Fibroblast of lung (primary cell): ENCODE results near the gene MYOM1. TPM values are rescaled to one million over a fixed set of nuclear protein-coding genes. Genes with fewer than 3 reads are reported as not detected.
A peak's percentile ranks its signal among the peaks of the same experiment; 100 is the strongest.

Experiments used
- DNase-seq, 2 donors: peaks; one replicate each; pipeline versions ENCODE4 v3.0.0 to v3.0.0-alpha.2; 2010; ENCODE audit warnings: low read depth in 2 of 2
- H2AFZ ChIP-seq: 2 replicates; pipeline ENCODE4 v1.5.1; 2012; ENCODE audit warnings: low read length, control low read depth, inconsistent platforms
- H3K27ac ChIP-seq: 2 replicates; pipeline ENCODE4 v1.5.1; 2011; ENCODE audit warnings: low read length, control low read depth; ENCODE audit not compliant: insufficient read depth
- H3K27me3 ChIP-seq: 2 replicates; pipeline ENCODE4 v1.5.1; 2011; ENCODE audit warnings: mild to moderate bottlenecking, low read length; ENCODE audit not compliant: control insufficient read depth, insufficient read depth
- H3K36me3 ChIP-seq: 2 replicates; pipeline ENCODE4 v1.5.1; 2011; ENCODE audit warnings: low read length; ENCODE audit not compliant: control insufficient read depth, insufficient read depth
- H3K4me1 ChIP-seq: 2 replicates; pipeline ENCODE4 v1.5.1; 2011; ENCODE audit warnings: low read length; ENCODE audit not compliant: control insufficient read depth, insufficient read depth; ENCODE audit errors: extremely low read depth
- H3K4me2 ChIP-seq: 2 replicates; pipeline ENCODE4 v1.5.1; 2011; ENCODE audit warnings: low read length, control low read depth; ENCODE audit not compliant: insufficient read depth; ENCODE audit errors: extremely low read depth
- H3K4me3 ChIP-seq, 4 experiments: fragments of 200-600 bp in 1 of 4; sonication (generic) in 1 of 4; replicated peaks in 1 of 4; 2 replicates each; pipeline ENCODE4 v1.5.1; 2011 to 2016; ENCODE audit warnings: low read length in 4 of 4, low read depth in 3 of 4, mild to moderate bottlenecking in 3 of 4, control low read depth in 2 of 4, inconsistent platforms in 1 of 4, mixed read lengths in 1 of 4; ENCODE audit not compliant: insufficient read depth in 1 of 4; ENCODE audit errors: control extremely low read depth in 1 of 4
- H3K79me2 ChIP-seq: 2 replicates; pipeline ENCODE4 v1.5.1; 2012; ENCODE audit warnings: mild to moderate bottlenecking, low read length, inconsistent platforms; ENCODE audit not compliant: control insufficient read depth, insufficient read depth
- H3K9ac ChIP-seq: 2 replicates; pipeline ENCODE4 v1.5.1; 2011; ENCODE audit warnings: mild to moderate bottlenecking, low read length, control low read depth; ENCODE audit not compliant: insufficient read depth
- H3K9me3 ChIP-seq: 2 replicates; pipeline ENCODE4 v1.5.1; 2012; ENCODE audit warnings: low read depth, low read length; ENCODE audit not compliant: control insufficient read depth, insufficient read depth
- H4K20me1 ChIP-seq: 2 replicates; pipeline ENCODE4 v1.5.1; 2011; ENCODE audit warnings: low read length; ENCODE audit not compliant: control insufficient read depth, insufficient read depth; ENCODE audit errors: extremely low read depth
- EZH2 ChIP-seq: IDR thresholded peaks from 2 replicates; pipeline ENCODE4 v1.5.1; 2012; ENCODE audit warnings: low read length, control low read depth, mild to moderate bottlenecking; ENCODE audit errors: missing control alignments
- polyA plus RNA-seq, 2 donors: library from polyadenylated mRNA; depleted of rRNA in 1 of 2; stranded (reverse) in 1 of 2; unstranded in 1 of 2; fragments of >200 nt; gene quantifications; 2 replicates each; pipeline ENCODE4 v1.2.1, GENCODE V29; 2011 to 2012; ENCODE audit warnings: missing spikeins in 1 of 2
- total RNA-seq: library from RNA; depleted of rRNA; stranded (reverse); fragments of >200 nt; gene quantifications from 2 replicates; pipeline ENCODE4 v1.2.1, GENCODE V29; 2014
- TF ChIP-seq, protein P1 (sequence below), 2 donors: IDR thresholded peaks in 1 of 2; conservative IDR thresholded peaks in 1 of 2; 1 replicate in 1 of 2; 2 replicates in 1 of 2; pipeline ENCODE4 v1.5.1; 2011 to 2012; ENCODE audit warnings: low read length in 2 of 2, control low read depth in 1 of 2, inconsistent platforms in 1 of 2, low read depth in 1 of 2, mild to moderate bottlenecking in 1 of 2

MYOM1 gene
- total and polyA plus RNA-seq, 2 donors (not counting 1 experiment from before 2014, with no cell fraction given), result 0.07 to 0.83 TPM

DNA sequence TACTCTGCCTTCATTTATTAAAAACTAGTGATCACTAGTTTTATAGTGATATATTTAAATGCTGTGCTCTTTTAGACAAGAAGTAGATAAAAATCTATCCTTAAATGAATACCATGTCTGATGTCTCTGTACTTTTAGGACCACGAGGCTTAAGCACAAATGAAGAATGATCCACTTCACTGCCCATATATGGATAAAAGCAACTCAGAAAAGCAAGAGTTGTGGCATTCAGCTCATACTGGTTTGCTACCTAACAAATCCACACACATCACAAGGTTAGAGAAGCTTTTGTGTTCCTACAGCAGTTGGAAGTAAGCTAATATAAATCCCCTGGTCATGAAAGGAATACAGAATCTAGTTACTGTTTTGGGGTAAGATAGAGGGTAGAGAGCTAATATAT lies 134.2 kb downstream of the MYOM1 start:
- TF ChIP-seq, protein P1, sequence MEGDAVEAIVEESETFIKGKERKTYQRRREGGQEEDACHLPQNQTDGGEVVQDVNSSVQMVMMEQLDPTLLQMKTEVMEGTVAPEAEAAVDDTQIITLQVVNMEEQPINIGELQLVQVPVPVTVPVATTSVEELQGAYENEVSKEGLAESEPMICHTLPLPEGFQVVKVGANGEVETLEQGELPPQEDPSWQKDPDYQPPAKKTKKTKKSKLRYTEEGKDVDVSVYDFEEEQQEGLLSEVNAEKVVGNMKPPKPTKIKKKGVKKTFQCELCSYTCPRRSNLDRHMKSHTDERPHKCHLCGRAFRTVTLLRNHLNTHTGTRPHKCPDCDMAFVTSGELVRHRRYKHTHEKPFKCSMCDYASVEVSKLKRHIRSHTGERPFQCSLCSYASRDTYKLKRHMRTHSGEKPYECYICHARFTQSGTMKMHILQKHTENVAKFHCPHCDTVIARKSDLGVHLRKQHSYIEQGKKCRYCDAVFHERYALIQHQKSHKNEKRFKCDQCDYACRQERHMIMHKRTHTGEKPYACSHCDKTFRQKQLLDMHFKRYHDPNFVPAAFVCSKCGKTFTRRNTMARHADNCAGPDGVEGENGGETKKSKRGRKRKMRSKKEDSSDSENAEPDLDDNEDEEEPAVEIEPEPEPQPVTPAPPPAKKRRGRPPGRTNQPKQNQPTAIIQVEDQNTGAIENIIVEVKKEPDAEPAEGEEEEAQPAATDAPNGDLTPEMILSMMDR (conservative IDR thresholded peaks at IDR 0.05 in 1 of 2, IDR thresholded peaks at IDR 0.05 in 1 of 2; ENCODE audit: low read depth in 1 of 2, low read length in 2 of 2), result no peak
- TF ChIP-seq EZH2, result no peak
- Histone ChIP-seq H3K27me3 (no peaks in the 10 kb centered on the region), H3K36me3 (no peaks in the 10 kb centered on the region), H3K79me2 (no peaks in the 10 kb centered on the region), H3K4me3 (no peak overlapping the region), H3K4me2 (no peak overlapping the region), H3K9me3 (no peaks in the 10 kb centered on the region), H3K4me1 (no peaks in the 10 kb centered on the region), H2AFZ (no peak overlapping the region), H3K9ac (no peak overlapping the region), H3K27ac (no peak overlapping the region), H4K20me1 (no peaks in the 10 kb centered on the region)
- no peak for DNase-seq

DNA sequence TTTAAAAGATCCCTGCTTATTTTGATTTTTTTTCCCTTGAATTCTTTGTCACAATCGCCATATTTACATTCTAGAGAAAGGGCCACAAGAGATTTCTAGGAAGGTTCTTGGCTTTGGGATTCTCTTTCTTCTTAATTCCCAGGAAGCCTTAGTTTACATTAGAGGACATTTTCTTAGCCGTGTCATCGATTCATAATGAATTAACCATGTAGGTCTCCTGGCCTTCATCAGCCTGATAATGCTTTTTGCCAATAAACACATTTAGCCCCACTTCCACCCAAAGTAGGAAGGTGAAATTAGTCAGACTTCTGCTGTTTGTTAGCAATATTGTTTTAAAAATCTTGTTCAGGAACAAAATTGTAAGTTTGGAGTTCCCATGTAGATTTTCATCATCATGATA lies 135.6 kb downstream of the MYOM1 start:
- H3K9me3 ChIP-seq, result no peaks in the 10 kb centered on the region
- no peaks in the 10 kb centered on the region for H3K79me2 ChIP-seq
- no peak for DNase-seq
- H3K4me1 ChIP-seq, result no peaks in the 10 kb centered on the region
- H3K27me3 ChIP-seq, result no peaks in the 10 kb centered on the region
- TF ChIP-seq, protein P1 (conservative IDR thresholded peaks at IDR 0.05 in 1 of 2, IDR thresholded peaks at IDR 0.05 in 1 of 2; ENCODE audit: low read depth in 1 of 2, low read length in 2 of 2), result no peak
- TF ChIP-seq EZH2, result no peak
- H3K36me3 ChIP-seq, result no peaks in the 10 kb centered on the region
- no peak overlapping the region for H3K9ac ChIP-seq
- H4K20me1 ChIP-seq, result no peaks in the 10 kb centered on the region
- no peak overlapping the region for H3K27ac ChIP-seq
- no peak overlapping the region for H3K4me2 ChIP-seq
- H3K4me3 ChIP-seq, result no peak overlapping the region
- no peak overlapping the region for H2AFZ ChIP-seq

DNA sequence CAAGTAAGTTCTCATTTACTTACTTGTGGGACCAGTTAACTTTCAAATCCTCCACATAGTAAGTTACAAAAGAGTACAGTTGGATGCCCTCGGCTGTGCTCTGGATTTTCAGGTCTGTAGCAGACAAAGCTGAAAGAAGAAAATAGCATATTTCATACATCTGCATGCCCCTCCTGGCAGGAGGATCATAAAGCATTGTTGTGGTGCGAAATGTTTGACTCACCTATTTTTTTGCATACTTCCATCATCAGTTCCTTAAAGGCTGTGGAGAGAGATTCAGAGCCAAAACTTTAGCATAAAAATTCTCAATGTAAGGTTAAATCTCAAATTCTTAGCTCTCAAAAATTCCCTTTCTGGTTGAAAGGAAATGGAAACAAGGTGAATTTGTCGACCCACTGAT lies 136.0 kb downstream of the MYOM1 start:
- Histone ChIP-seq H3K4me1 (no peaks in the 10 kb centered on the region), H4K20me1 (no peaks in the 10 kb centered on the region), H3K9me3 (no peaks in the 10 kb centered on the region), H3K36me3 (no peaks in the 10 kb centered on the region), H3K4me2 (no peak overlapping the region), H3K4me3 (no peak overlapping the region), H2AFZ (no peak overlapping the region), H3K27me3 (no peaks in the 10 kb centered on the region), H3K79me2 (no peaks in the 10 kb centered on the region), H3K9ac (no peak overlapping the region), H3K27ac (no peak overlapping the region)
- peak in 1 of 2 donors; percentile 23 for DNase-seq
- no peak for TF ChIP-seq EZH2
- TF ChIP-seq, protein P1 (conservative IDR thresholded peaks at IDR 0.05 in 1 of 2, IDR thresholded peaks at IDR 0.05 in 1 of 2; ENCODE audit: low read depth in 1 of 2, low read length in 2 of 2), result no peak
